ENCODE data around the gene CHST11.
"Not testable (repeated sequence)": the region's sequence is repeated elsewhere in the genome, so short reads cannot be mapped to it uniquely, and the experiment has no call there.

CHST11 gene

GRCh38 chr12:104532636-104533035 lies 75.9 kb downstream of the CHST11 start:
- peak; percentile 31 to 54 for DNase-seq

DNA sequence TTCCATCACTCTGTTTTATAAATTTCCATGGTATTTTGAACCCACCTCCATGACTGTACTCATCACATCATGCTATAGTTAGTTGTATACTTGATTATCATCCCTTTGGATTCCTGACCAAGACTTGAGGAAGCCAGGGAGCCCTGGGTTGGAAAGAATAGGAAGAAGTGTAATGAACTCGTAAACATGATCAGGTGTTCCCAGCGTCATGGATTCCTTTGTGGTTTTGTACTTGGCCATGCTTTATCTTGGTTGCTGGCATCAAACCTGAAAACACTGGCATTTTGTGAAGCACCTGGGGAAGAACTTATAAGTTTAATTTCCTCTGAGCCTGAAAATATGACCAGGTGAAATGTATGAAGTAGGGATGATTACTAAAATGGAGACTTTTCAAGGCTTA lies 76.4 kb downstream of the CHST11 start:
- no peak for DNase-seq

DNA sequence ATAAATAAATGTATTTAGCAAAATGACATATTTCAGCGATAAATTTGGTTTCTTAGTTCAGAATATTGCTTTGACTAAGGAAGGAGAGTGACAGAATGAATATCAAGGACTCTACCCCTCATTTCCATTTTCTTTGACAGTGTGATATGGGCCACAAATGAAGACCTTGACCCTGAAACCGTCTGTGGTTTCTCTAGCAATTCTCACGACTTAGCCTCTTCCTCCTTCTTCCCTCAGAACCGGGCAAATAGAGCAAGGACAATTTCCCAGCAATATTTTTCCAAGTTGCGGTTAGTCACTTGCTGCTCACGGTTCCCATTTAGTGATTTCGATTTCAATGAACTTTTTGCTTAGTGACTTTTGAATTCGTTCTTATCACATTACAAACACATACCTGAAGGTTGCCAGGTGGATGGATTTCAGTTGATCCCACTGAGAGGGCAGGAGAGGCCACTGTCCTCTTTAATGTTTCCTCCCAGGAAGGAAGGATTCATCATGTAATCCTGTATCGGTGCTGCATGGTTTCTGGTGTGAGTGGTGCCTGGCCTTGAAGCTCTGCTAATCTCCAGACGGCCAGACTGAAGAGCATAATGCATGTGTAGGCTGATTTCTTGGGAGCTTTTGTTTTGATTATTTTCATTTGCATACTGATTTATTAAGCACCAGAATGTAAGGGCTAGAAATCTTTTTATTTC lies 77.6 kb downstream of the CHST11 start:
- peak in 1 of 2 donors; percentile 16 for DNase-seq

- DNase-seq: no peak
Observed at GRCh38 chr12:104534857-104535248, 78.1 kb downstream of the CHST11 start.

- no peak for DNase-seq
Observed at GRCh38 chr12:104535369-104535768, 78.6 kb downstream of the CHST11 start.

GRCh38 chr12:104536841-104537240 lies 80.1 kb downstream of the CHST11 start:
- DNase-seq: no peak

- no peak for DNase-seq
Observed at GRCh38 chr12:104538056-104538455, 81.3 kb downstream of the CHST11 start.

- no peak for DNase-seq
Observed at GRCh38 chr12:104538891-104539462, 82.2 kb downstream of the CHST11 start.

- DNase-seq: no peak
Observed at GRCh38 chr12:104544836-104545235, 88.1 kb downstream of the CHST11 start.

DNA sequence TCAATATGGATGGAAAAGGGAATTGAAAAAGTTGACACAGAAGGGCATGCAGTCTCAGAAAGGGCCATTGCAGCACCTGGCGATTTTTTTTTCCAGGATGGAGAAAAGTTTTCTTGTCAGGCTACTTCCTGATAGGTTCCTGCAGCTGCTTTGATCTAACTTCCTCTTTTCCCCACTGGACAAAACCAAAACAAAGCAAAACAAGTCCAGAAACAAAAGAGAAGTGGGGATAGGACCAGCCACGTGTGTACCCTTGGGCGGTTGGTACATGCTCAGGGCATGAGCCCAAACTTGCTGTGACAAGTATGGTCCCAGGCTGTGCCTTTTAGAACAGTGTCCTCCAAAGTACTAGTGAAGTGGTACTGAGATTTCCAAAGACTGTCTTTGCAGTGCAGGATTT lies 89.8 kb downstream of the CHST11 start:
- peak; percentile 75 to 76 for DNase-seq

DNA sequence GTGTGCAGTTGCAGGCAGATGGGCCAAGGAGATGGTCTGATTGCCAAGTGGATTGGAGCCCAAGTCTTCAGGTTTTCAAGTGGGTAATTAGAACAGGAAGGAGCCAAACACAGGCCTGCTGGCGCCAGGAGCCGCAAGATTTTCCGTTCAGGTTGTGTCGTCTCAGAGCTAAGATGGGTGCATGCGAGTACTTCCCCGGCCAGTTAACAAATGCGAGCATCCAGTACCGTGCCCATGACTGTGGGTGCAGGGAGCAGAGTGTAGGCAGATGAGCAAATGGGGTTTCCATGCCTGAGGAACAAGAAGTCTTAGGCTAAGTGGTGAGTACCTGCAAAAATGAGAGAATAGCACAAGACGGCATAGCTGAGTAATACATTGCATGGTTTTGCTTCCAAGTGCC lies 90.5 kb downstream of the CHST11 start:
- peak in 1 of 2 donors; percentile 20 for DNase-seq

DNA sequence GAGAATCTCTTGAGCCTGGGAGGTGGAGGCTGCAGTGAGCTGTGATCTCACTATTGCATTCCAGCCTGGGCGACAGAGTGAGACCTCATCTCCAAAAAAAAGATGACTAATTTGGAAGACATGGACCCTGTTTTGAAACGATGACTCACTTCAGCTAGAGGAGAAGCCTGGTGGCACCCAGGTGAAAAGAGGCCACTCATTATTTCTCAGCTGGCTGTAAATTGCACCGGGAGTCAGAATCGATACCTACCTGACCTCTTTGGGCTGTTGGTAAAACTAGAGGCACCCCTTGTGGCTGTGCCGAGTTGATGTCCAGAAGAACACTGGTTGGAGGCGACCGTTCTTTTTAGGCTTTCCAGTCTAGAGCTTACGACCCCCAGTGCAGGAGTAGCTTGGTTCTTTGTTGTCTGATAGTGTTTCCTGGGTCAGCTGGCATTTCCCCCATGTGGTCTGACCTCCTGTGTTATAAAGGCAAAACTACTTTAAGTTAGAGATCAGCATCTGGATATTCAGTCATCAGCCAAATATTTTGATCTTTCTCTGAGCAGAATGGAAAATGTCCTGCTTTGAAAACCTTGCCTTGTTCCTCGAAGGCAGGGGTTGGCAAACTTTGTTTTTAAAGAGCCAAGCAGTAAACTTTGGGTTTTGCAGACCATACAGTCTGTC lies 93.2 kb downstream of the CHST11 start:
- DNase-seq: no peak

GRCh38 chr12:104551313-104551931 lies 94.7 kb downstream of the CHST11 start:
- DNase-seq: no peak

DNA sequence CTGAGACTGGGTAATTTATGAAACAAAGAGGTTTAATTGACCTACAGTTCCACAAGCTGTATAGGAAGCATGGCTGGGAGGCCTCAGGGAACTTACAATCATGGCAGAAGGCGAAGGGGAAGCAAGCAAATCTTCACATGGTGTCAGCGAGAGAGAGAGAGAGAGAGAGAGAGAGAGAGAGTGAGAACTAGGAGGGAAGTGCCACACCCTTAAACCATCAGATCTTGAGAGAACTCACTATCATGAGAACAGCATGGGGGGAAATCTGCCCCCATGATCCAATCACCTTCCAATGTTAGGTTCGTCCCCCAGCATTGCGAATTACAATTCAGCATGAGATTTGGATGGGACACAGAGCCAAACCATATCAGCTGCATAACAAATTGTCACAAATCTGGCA lies 96.7 kb downstream of the CHST11 start:
- peak; percentile 21 to 28 for DNase-seq

- DNase-seq: no peak
Observed at GRCh38 chr12:104555648-104556047, 98.9 kb downstream of the CHST11 start.

GRCh38 chr12:104557488-104558195 lies 100.9 kb downstream of the CHST11 start:
- no peak for DNase-seq

DNA sequence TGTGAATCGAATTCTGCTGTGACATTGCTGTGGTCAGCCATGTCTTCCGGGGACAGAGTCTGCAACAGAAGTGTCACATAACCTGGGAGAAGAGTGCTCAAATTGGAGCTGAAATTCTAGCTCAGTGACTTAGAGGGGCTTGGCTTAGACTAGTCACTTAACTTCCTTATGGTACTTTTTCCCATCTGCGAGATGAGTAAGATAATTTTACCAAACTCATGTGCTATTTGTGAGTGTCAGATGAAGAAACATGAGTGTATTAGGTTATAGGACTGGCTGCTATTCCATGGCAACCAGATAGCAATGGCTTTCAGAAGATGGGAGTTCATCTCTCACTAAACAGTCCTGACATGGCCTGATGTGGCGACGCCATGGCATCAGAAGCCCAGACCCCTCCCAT lies 104.1 kb downstream of the CHST11 start:
- no peak for DNase-seq

DNA sequence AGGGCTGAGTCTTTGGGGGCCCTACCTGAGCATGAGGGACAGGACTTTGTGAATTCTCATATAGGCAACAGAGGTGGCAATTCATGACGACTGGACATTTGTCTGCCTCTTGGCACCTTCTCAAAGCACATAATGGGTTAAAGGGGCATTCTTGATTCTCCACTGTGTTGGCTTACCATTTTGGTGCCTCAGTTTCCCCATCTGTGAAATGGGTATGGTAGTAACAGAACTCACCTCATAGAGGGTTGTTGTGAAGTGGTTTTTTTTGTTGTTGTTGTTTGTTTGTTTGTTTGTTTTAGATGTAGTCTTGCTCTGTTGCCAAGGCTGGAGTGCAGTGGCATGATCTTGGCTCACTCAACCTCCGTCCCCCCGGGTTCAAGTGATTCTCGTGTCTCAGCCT lies 106.0 kb downstream of the CHST11 start:
- no peak for DNase-seq

DNA sequence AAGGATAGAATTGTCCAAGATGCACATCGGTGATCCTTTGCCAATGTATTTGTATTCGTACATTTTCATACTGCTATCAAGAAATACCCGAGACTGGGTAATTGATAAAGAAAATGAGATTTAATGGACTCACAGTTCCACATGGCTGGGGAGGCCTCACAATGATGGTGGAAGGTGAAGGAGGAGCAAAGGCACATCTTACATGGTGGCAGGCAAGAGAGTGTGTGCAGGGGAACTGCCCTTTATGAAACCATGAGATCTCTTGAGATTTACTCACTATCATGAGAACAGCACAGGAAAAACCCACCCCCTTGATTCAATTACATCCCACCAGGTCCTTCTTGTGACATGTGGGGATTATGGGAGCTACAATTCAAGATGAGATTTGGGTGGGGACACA lies 107.9 kb downstream of the CHST11 start:
- not testable (repeated sequence) for DNase-seq

DNA sequence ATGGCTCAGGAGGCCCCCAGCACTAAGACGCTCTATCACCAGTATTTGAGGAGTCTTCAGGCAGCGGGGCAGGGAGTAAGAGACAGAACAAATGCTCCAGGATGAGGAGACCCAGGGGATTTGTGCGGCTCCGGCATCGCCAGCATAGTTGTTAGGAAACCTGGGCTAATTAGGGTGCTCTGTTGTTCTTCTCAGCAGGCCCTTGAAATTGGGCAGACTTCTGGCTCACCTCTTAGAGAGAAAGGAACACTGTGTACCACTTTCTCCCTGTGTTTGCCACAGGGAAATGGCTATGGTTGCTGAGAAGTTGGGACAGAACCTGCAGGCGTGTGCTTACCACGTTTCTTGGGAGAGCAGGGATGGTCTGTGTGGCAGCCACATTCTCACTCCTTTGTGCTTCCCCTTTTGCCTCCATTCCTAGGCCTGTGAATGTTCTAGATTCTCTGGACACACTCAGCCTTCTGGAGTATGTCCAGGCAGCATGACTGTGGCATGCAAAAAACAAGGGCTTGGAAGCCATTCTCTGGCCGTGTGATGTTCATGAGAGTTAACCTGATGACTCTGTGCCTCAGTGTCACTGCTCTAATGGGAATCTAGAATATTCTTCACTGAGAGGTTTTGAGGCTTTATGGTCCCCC lies 109.0 kb downstream of the CHST11 start:
- DNase-seq: peak in 1 of 2 donors; percentile 23

DNA sequence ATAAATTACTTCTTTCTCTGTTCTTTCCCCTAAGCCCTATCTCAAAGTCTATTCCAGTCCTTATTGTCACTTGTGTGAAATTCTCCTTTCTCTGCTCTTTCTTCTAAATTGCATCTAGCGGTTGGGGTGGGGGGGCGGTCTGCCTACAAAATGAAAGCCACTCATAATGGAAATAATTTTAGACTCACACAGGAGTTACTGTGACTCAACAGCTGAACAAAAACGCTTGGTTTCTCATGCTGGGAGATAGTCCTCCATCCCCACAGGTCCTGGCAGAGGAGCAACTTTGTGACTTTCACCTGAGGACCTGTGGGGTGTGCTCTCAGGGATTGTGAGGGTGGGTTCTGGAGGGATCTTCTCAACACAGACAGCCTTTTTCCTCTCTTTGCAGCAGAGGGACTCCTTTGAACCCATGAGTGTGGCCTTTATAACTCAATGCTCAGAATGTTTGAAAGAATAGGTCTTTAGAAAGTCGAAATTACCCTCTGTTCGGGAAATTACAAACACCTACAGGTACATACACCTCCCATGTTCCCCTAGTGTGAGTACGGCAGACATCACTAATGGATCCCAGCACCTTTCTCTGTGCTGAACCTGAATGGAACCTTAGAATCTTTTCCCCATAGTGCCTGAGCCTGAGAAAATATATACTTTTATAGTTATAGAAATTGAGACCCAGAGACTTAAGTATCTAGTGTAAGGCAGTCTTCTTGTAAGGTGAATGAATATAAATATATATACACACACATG lies 109.7 kb downstream of the CHST11 start:
- DNase-seq: no peak
